SJCRH30 (cell line): ENCODE results near the gene ARHGAP12. TPM values are rescaled to one million over a fixed set of nuclear protein-coding genes. Genes with fewer than 3 reads are reported as not detected.
A peak's percentile ranks its signal among the peaks of the same experiment; 100 is the strongest.
"Not testable (repeated sequence)": the region's sequence is repeated elsewhere in the genome, so short reads cannot be mapped to it uniquely, and the experiment has no call there.

ENCODE experiments used
- DNase-seq, 2 experiments: peaks; one replicate each; pipeline ENCODE4 v3.0.0-alpha.2; 2015 to 2020
- H3K27ac ChIP-seq: fragments of 250-450 bp; sonication (Bioruptor Pico); 2 replicates; pipeline ENCODE4 v1.5.1; 2020; ENCODE audit warnings: mild to moderate bottlenecking, moderate library complexity
- H3K27me3 ChIP-seq: fragments of 250-450 bp; sonication (Bioruptor Pico); 2 replicates; pipeline ENCODE4 v1.5.1; 2020; ENCODE audit warnings: mild to moderate bottlenecking, moderate library complexity
- H3K36me3 ChIP-seq: fragments of 250-450 bp; sonication (Bioruptor Pico); 2 replicates; pipeline ENCODE4 v1.5.1; 2020; ENCODE audit warnings: mild to moderate bottlenecking, moderate library complexity
- H3K4me1 ChIP-seq: fragments of 250-450 bp; sonication (Bioruptor Pico); 2 replicates; pipeline ENCODE4 v1.5.1; 2020; ENCODE audit warnings: mild to moderate bottlenecking, moderate library complexity
- H3K4me3 ChIP-seq: fragments of 250-450 bp; sonication (Bioruptor Pico); 2 replicates; pipeline ENCODE4 v1.5.1; 2020; ENCODE audit warnings: mild to moderate bottlenecking, moderate library complexity
- H3K9me3 ChIP-seq: fragments of 250-450 bp; sonication (Bioruptor Pico); replicated peaks from 2 replicates; pipeline ENCODE4 v1.5.1; 2020; ENCODE audit warnings: mild to moderate bottlenecking, moderate library complexity
- total RNA-seq: library from RNA; depleted of rRNA; stranded (reverse); fragments of >200 nt; shearing (Covaris generic); gene quantifications from 2 replicates; pipeline ENCODE4 v1.2.3, GENCODE V29; 2014; rRNA removed

Gene ARHGAP12, protein sequence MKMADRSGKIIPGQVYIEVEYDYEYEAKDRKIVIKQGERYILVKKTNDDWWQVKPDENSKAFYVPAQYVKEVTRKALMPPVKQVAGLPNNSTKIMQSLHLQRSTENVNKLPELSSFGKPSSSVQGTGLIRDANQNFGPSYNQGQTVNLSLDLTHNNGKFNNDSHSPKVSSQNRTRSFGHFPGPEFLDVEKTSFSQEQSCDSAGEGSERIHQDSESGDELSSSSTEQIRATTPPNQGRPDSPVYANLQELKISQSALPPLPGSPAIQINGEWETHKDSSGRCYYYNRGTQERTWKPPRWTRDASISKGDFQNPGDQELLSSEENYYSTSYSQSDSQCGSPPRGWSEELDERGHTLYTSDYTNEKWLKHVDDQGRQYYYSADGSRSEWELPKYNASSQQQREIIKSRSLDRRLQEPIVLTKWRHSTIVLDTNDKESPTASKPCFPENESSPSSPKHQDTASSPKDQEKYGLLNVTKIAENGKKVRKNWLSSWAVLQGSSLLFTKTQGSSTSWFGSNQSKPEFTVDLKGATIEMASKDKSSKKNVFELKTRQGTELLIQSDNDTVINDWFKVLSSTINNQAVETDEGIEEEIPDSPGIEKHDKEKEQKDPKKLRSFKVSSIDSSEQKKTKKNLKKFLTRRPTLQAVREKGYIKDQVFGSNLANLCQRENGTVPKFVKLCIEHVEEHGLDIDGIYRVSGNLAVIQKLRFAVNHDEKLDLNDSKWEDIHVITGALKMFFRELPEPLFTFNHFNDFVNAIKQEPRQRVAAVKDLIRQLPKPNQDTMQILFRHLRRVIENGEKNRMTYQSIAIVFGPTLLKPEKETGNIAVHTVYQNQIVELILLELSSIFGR
- total RNA-seq = 45.7 and 47.2 TPM in 2 replicates

DNA sequence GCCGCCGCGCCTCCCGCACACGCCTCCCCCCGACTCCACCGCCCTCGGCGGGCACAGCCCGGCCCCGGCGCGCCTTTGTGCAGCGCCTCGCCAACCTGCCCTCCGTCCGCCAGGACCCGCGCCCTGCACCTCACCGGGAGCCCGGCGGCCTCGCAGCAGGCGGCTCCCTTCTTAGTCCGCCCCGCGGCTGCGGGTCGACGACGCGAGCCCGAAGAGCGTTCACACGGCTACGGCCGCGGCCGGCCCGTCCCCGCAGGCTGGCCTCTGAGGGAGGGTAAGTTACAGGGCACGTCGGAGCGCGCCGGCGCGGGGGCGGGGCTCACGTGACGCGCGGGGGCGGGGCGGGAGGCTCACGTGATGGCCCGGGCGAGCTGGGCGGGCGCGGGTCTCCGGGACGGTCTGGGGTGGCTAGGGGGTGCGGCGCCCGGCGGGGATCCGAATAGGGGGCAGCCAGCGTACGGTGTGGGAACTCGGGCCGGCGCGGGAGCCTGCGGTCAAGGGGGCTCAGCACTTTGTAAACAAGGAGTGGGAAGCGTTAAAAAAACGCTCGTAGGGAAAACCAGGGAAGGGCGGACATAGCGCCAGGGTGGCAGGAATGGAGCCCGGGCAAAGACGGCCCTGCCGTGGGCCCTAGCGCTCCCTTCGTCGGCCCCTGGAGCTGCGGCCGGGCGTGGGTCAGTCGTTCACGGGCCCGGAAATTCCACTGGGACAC is at the start of gene ARHGAP12:
TSS of gene ARHGAP12 (minus strand) at position 283 of the 712 bp plus-strand sequence. CDS start 19,976 bp downstream, outside the sequence.
- Histone ChIP-seq H3K27me3 (no peaks in the 10 kb centered on the region), H3K36me3 (no peaks in the 10 kb centered on the region)
- peak; percentile 92 for DNase-seq

DNA sequence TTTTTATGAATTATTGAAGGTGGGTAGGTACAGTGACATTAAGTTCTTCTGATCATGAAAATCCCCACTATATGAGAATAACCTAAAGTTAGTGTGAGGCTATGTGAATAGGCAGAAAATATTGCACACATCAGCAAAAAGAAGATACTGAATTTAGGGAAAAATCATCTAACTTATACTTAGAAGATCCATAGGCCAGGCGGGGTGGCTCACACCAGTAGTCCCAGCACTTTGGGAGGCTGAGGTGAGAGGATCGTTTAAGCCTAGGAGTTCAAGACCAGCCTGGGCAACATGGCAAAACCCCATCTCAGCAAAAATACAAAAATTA is 49.5 kb upstream of the ARHGAP12 start:
- no peak overlapping the region for H3K27ac ChIP-seq
- H3K36me3 ChIP-seq = no peaks in the 10 kb centered on the region; the same call in 1 of the 2 replicates
- no peaks in the 10 kb centered on the region for H3K27me3 ChIP-seq
- H3K4me3 ChIP-seq = no peak overlapping the region
- DNase-seq = no peak
- no peaks in the 10 kb centered on the region for H3K4me1 ChIP-seq
- peaks cover 9% of the 10 kb centered on the region for H3K9me3 ChIP-seq

More for the DNA sequence above, at the start of gene ARHGAP12:
- Histone ChIP-seq H3K4me3 (peak within 1 kb of the TSS; percentile 98), H3K4me1 (peaks cover 10% of the 10 kb centered on the region), H3K9me3 (no peaks in the 10 kb centered on the region; the same call in 1 of the 2 replicates), H3K27ac (peak within 1 kb of the TSS; percentile 63)

DNA sequence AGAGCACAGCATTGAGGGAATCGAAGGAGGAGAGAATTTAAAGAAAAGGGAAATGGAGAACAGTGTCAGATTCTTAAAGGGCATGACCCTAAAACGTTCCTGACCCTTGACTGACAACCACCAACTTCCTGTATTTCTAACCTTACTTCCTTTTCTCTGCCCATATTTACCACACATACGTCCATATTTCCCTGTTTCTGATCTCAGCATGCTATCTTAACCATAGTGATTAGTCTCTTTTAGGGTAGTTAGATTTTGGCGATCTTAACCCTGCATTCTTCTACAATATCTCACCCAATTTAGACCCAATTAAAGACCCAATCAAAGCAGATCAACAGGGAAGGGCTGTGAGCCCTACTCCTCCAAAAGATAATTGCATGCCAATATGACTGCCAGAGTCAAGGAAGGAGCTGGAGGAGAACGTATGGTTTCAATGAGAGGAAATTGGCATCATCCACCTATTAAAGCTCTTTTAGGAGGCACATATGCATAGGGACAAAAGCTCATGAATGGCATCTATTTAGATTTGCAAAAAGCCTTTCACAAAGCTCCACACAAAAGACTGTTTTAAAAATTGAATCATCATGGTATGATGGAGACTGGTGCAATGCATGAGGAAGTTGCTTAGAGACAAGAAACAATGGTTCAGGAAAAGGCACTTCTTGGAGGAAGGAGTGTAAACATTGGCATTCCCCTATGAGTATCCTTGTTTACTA is 49.0 kb upstream of the ARHGAP12 start:
- no peak overlapping the region for H3K4me3 ChIP-seq
- peaks cover 9% of the 10 kb centered on the region for H3K9me3 ChIP-seq
- DNase-seq = no peak
- no peaks in the 10 kb centered on the region; the same call in 1 of the 2 replicates for H3K36me3 ChIP-seq
- no peaks in the 10 kb centered on the region for H3K27me3 ChIP-seq
- no peak overlapping the region for H3K27ac ChIP-seq
- H3K4me1 ChIP-seq = no peaks in the 10 kb centered on the region

DNA sequence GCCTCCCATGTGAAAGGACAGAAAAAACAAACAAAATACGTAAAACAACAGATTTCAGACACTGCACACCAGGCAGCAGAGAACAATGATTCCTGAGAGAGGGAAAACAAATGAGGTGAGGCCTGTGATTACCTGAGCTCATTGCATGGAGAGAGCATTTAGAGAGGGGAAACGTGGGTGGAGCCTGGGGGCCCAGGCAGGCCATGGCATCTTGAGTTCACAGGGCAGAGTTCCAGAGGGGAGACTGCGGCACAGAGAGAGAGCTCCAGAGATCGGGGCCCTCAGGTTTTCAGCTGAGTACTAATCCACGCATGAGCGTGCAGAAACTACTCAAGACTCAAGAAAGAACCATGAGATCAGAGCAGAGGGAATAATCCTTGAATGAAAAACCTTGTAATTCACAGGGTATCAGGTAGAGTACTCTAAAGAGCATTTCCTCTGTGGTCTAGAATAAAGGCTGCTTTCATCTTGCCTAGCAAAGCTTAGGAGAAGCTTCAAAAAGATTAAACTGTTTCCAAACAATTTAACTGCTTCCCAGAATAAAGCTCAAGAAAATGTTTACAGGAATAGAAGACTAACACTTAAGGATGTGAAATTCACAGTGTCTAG is 46.6 kb upstream of the ARHGAP12 start:
- DNase-seq = no peak

DNA sequence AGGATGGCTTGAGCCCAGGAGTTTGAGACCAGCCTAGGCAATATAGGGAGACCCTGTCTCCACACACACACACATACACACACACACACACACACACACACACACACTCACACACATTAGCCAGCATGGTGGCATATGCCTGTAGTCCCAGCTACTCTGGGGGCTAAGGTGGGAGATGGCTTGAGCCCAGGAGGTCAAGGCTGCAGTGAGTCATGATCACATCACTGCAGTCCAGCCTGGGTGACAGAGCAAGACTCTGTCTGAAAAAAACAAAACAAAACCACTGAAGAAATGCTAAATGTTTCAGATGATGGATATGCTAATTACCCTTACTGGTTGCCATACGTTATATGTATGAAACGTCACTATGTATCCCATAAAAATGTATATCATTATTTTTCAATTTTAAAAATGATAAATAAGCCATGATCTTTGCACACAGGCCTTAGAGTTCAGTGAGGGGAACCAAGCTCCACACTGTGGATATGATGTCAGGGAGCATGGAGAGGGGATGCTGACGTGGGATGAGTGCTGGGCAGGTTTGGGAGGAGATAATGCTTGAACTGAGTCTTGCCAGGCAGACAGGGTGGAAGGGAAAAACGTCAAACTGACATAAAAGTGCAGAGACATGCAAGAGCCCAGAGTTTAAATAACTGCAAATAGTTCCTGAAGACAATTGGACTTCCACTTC is 45.9 kb upstream of the ARHGAP12 start:
- Histone ChIP-seq H3K4me3 (no peak overlapping the region), H3K36me3 (no peaks in the 10 kb centered on the region; the same call in 1 of the 2 replicates), H3K9me3 (peaks cover 3% of the 10 kb centered on the region; the same call in 1 of the 2 replicates), H3K27me3 (no peaks in the 10 kb centered on the region), H3K4me1 (no peaks in the 10 kb centered on the region), H3K27ac (no peak overlapping the region)
- no peak for DNase-seq

More for the DNA sequence above, 46.6 kb upstream of the ARHGAP12 start:
- Histone ChIP-seq H3K4me3 (no peak overlapping the region), H3K27ac (no peak overlapping the region), H3K9me3 (peaks cover 9% of the 10 kb centered on the region), H3K36me3 (no peaks in the 10 kb centered on the region; the same call in 1 of the 2 replicates), H3K27me3 (no peaks in the 10 kb centered on the region), H3K4me1 (no peaks in the 10 kb centered on the region)

DNA sequence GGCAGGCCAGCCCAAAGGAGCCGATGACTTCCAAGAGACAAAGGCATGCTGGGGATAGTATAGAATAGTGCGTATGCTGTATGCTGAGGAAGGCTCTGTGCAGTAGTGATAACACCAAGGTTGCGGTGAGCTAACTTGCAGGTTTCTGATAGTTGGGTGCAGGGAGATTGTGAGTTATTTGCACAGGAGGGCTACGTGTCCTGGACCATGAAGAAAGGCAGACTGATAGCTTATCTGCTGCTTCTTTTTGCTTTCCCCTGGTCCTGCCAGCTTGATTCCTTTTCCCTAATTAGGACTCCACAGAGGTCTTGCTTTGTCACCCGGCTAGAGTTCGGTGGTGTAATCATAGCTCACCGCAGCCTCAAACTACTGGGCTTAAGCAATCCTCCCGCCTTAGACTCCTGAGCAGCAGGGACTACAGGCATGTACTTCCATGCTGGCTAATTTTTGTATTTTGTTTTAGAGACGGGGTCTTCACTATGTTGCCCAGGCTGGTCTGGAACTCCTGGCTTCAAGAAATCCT is 43.9 kb upstream of the ARHGAP12 start:
- Histone ChIP-seq H3K36me3 (no peaks in the 10 kb centered on the region; the same call in 1 of the 2 replicates), H3K27ac (no peak overlapping the region), H3K4me1 (no peaks in the 10 kb centered on the region), H3K9me3 (no peaks in the 10 kb centered on the region), H3K4me3 (no peak overlapping the region), H3K27me3 (no peaks in the 10 kb centered on the region)
- no peak for DNase-seq

DNA sequence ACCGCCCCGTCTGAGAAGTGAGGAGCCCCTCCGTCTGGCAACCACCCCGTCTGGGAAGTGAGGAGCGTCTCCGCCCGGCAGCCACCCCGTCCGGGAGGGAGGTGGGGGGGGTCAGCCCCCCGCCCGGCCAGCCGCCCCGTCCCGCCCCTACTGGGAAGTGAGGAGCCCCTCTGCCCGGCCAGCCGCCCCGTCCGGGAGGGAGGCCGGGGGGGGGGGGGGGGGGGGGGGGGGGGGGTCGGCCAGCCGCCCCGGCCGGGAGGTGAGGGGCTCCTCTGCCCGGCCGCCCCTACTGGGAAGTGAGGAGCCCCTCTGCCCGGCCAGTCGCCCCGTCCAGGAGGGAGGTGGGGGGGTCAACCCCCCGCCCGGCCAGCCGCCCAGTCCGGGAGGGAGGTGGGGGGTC is 41.2 kb upstream of the ARHGAP12 start:
- H3K9me3 ChIP-seq, H3K27me3 ChIP-seq, DNase-seq, H3K4me3 ChIP-seq, H3K27ac ChIP-seq, H3K36me3 ChIP-seq, H3K4me1 ChIP-seq: not testable (repeated sequence)

DNA sequence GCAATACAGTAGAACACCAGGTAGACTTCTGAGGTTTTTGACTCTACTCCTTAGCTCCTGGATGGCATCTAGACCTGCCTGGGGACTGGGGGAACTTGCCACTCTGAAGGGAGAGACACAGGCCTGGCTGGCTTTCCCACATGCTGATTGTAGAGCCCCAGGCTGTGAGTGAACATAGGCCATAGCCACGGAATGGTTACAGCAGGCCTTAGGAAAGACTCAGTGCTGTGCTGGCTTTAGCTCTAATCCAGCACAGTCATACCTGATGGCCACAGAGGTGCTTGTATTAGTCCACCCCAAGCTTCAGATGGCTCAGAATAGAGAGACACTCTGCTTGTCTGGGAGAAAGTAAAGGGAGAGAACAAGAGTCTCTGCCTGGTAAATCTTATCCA is 35.0 kb upstream of the ARHGAP12 start:
- Histone ChIP-seq H3K4me3 (no peak overlapping the region), H3K4me1 (no peaks in the 10 kb centered on the region; the same call in 1 of the 2 replicates)
- DNase-seq = no peak

DNA sequence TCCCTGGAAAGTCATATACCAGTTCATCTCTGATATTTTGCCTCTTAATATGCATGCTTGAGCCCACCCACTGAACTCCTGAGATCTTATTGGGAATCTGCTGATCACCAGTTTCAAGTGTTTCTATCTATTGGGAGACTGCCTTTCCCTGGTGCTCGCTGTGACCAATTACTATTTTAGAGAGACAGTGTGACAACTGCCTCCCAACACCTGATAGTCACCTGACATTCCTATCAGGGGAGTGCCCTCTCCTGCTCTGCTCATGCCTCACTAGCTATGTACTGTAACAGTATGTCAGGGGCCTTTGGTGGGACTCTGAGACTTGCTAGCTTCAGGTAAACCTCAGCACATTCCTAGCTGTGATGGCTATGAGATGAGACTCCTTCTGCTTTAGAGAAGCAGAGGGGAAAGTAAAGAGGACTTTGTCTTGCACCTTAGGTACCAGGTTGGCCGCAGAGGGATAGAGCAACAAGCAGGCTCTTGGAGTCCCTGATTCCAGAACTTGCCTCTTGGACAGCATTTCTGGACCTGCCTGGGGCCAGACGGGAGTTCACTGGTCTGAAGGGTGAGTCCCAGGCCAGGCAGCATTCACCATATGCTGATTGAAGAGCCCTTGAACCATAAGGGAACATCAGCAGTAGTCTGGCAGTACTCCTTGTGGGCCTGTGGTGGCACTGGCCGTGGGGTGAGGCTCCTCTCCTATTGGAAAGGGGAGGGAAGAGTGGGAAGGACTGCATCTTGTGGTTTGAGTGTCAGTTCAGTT is 34.4 kb upstream of the ARHGAP12 start:
- Histone ChIP-seq H3K27ac (no peak overlapping the region), H3K27me3 (no peaks in the 10 kb centered on the region), H3K4me3 (no peak overlapping the region), H3K9me3 (no peaks in the 10 kb centered on the region), H3K36me3 (no peaks in the 10 kb centered on the region), H3K4me1 (no peaks in the 10 kb centered on the region; the same call in 1 of the 2 replicates)
- DNase-seq = no peak

More for the DNA sequence above, 35.0 kb upstream of the ARHGAP12 start:
- Histone ChIP-seq H3K27me3 (no peaks in the 10 kb centered on the region), H3K36me3 (no peaks in the 10 kb centered on the region), H3K9me3 (no peaks in the 10 kb centered on the region), H3K27ac (no peak overlapping the region)

DNA sequence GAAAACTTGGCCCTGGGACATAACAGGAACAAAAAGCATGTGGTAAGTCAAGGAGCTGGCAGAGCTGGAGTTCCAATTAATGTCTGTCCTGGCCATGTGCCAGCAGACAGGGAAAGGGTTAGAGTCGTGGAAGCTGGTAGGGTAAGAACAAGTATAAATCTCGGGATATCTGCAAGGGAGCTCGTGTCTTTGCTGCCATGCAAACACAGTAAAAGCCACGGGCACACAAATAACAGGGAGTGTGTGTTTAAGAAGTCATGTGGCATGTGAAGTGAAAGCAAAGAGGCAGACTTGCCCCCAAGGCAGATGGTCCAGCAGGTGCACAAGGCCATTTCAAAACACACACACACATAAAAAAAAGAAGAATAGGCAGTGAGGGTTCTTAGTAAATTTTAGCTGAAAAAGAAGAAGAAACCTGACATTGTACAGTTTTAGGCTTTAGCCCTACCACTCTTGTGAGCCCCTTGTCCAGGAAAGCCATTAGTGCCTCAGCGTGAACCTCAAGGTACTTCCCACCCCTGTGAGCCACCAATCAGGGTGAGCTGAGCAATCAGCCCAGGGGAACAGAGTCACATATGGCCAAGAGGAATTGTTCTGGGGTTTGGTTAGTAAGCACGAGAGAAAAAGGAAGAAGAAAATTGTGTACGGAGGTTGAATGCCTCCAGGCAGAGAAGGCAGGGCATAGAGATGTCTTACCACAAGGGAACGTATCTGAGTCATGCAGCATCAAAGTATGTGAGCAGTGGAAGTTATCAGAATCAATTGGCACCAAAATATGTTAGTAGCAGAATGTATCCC is 32.8 kb upstream of the ARHGAP12 start:
- H3K27ac ChIP-seq = no peak overlapping the region
- H3K36me3 ChIP-seq = no peaks in the 10 kb centered on the region
- H3K27me3 ChIP-seq = no peaks in the 10 kb centered on the region
- H3K9me3 ChIP-seq = no peaks in the 10 kb centered on the region
- peak; percentile 16 to 47 for DNase-seq
- H3K4me3 ChIP-seq = no peak overlapping the region
- no peaks in the 10 kb centered on the region; the same call in 1 of the 2 replicates for H3K4me1 ChIP-seq

DNA sequence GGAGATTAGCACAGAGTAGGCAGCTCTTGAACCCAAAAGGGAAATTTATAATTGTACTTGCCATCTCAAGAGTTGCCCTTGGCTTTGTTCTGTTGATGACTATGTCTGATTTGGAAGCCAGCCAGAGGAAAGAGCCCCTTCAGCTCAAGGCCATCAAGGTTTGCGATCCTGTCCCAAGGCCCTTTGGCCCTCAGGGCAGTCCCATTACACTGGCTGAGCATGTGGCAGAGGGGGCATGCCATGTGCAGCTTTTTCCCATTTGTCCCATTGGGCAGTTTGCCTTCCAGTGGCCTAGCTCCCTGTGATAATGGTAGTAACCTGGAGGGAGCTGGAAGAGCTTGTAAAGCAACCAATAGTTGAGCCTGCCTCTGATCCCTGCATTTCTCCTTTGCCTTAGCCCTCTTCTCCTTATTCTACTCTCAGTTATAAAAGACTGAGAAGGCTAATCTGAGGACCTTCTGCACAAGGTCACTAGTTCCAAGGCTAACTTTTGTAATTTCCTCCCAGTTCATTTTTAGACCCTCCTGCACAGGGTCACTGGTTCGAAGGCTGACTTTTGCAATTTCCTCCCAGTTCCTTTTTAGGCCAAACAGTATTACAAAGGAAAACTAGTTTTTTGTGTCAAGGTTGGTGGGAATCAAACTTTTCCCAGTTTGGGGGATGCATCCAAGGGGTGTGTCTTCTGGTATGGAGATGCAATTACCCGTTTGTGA is 31.0 kb upstream of the ARHGAP12 start:
- H3K27ac ChIP-seq = no peak overlapping the region
- H3K4me3 ChIP-seq = no peak overlapping the region
- no peaks in the 10 kb centered on the region; the same call in 1 of the 2 replicates for H3K9me3 ChIP-seq
- H3K36me3 ChIP-seq = no peaks in the 10 kb centered on the region
- DNase-seq = no peak
- H3K27me3 ChIP-seq = no peaks in the 10 kb centered on the region
- no peaks in the 10 kb centered on the region; the same call in 1 of the 2 replicates for H3K4me1 ChIP-seq
